ENCODE measurements around the gene DIAPH1.

DIAPH1 gene

GRCh38 chr5:141609044-141609443, 9.8 kb downstream of the DIAPH1 start:
- no peak for DNase-seq

- no peak for DNase-seq
Observed at GRCh38 chr5:141608557-141608956, 10.2 kb downstream of the DIAPH1 start.

- DNase-seq, result no peak
Observed at GRCh38 chr5:141608046-141608445, 10.8 kb downstream of the DIAPH1 start.

GRCh38 chr5:141605523-141606277, 13.1 kb downstream of the DIAPH1 start:
- peak; percentile 6 to 98 for DNase-seq

GRCh38 chr5:141603923-141604717, 14.7 kb downstream of the DIAPH1 start:
- DNase-seq, result peak; percentile 14 to 80

- DNase-seq, result no peak
Observed at GRCh38 chr5:141602606-141603005, 16.2 kb downstream of the DIAPH1 start.

GRCh38 chr5:141598391-141599345, 20.1 kb downstream of the DIAPH1 start:
- DNase-seq, result no peak

- DNase-seq, result no peak
Observed at GRCh38 chr5:141597814-141598213, 21.0 kb downstream of the DIAPH1 start.

- DNase-seq, result no peak
Observed at GRCh38 chr5:141597394-141597793, 21.4 kb downstream of the DIAPH1 start.

- no peak for DNase-seq
Observed at GRCh38 chr5:141596867-141597266, 21.9 kb downstream of the DIAPH1 start.

- DNase-seq, result no peak
Observed at GRCh38 chr5:141590127-141590526, 28.7 kb downstream of the DIAPH1 start.

- DNase-seq, result no peak
Observed at GRCh38 chr5:141586246-141586645, 32.6 kb downstream of the DIAPH1 start.

- DNase-seq, result no peak
Observed at GRCh38 chr5:141585594-141585993, 33.2 kb downstream of the DIAPH1 start.

GRCh38 chr5:141574122-141574510, 44.7 kb downstream of the DIAPH1 start:
- no peak for DNase-seq

GRCh38 chr5:141573489-141574121, 45.2 kb downstream of the DIAPH1 start:
- no peak for DNase-seq

- DNase-seq, result no peak
Observed at GRCh38 chr5:141570655-141571054, 48.1 kb downstream of the DIAPH1 start.

- peak in 1 of 2 donors; percentile 6 for DNase-seq
Observed at GRCh38 chr5:141567513-141568117, 51.2 kb downstream of the DIAPH1 start.

- no peak for DNase-seq
Observed at GRCh38 chr5:141565826-141566570, 52.8 kb downstream of the DIAPH1 start.

GRCh38 chr5:141564216-141564692, 54.5 kb downstream of the DIAPH1 start:
- peak in 1 of 2 donors; percentile 86 for DNase-seq

- peak in 1 of 2 donors; percentile 37 for DNase-seq
Observed at GRCh38 chr5:141560725-141561483, 57.9 kb downstream of the DIAPH1 start.

Data from bone marrow (tissue), 2 donors.